ENCODE measurements around the gene MTUS2.
"Not testable (repeated sequence)": the region's sequence is repeated elsewhere in the genome, so short reads cannot be mapped to it uniquely, and the experiment has no call there.

MTUS2 gene

GRCh38 chr13:28958441-28958840, 138.3 kb downstream of the MTUS2 start:
- DNase-seq (ENCODE audit: low spot score): no peak

GRCh38 chr13:28964052-28964451, 143.9 kb downstream of the MTUS2 start:
- DNase-seq (ENCODE audit: low spot score): no peak

- no peak for DNase-seq (ENCODE audit: low spot score)
These were observed 144.7 kb downstream of the MTUS2 start for GRCh38 chr13:28964803-28965202.

- no peak for DNase-seq (ENCODE audit: low spot score)
These were observed 147.1 kb downstream of the MTUS2 start for GRCh38 chr13:28967029-28967915.

GRCh38 chr13:28976195-28976594, 156.1 kb downstream of the MTUS2 start:
- DNase-seq (ENCODE audit: low spot score): no peak

- DNase-seq (ENCODE audit: low spot score): no peak
These were observed 156.5 kb downstream of the MTUS2 start for GRCh38 chr13:28976636-28977035.

GRCh38 chr13:28978574-28978973, 158.4 kb downstream of the MTUS2 start:
- DNase-seq (ENCODE audit: low spot score): no peak

GRCh38 chr13:28981530-28981929, 161.4 kb downstream of the MTUS2 start:
- no peak for DNase-seq (ENCODE audit: low spot score)

- no peak for DNase-seq (ENCODE audit: low spot score)
These were observed 163.5 kb downstream of the MTUS2 start for GRCh38 chr13:28983641-28984040.

GRCh38 chr13:28984326-28984725, 164.2 kb downstream of the MTUS2 start:
- DNase-seq (ENCODE audit: low spot score): no peak

GRCh38 chr13:28984825-28985224, 164.7 kb downstream of the MTUS2 start:
- DNase-seq (ENCODE audit: low spot score): no peak

- not testable (repeated sequence) for DNase-seq (ENCODE audit: low spot score)
These were observed 170.2 kb downstream of the MTUS2 start for GRCh38 chr13:28990378-28990777.

GRCh38 chr13:28991764-28992163, 171.6 kb downstream of the MTUS2 start:
- DNase-seq (ENCODE audit: low spot score): no peak

- no peak for DNase-seq (ENCODE audit: low spot score)
These were observed 180.7 kb downstream of the MTUS2 start for GRCh38 chr13:29000826-29001225.

GRCh38 chr13:29005035-29005762, 185.1 kb downstream of the MTUS2 start:
- DNase-seq (ENCODE audit: low spot score): no peak

GRCh38 chr13:29005763-29006120, 185.6 kb downstream of the MTUS2 start:
- no peak for DNase-seq (ENCODE audit: low spot score)

- no peak for DNase-seq (ENCODE audit: low spot score)
These were observed 186.3 kb downstream of the MTUS2 start for GRCh38 chr13:29006359-29006850.

- DNase-seq (ENCODE audit: low spot score): no peak
These were observed 188.2 kb downstream of the MTUS2 start for GRCh38 chr13:29008296-29008695.

GRCh38 chr13:29020314-29020713, 200.2 kb downstream of the MTUS2 start:
- DNase-seq (ENCODE audit: low spot score): no peak

- DNase-seq (ENCODE audit: low spot score): no peak
These were observed 201.2 kb downstream of the MTUS2 start for GRCh38 chr13:29021311-29021710.

- DNase-seq (ENCODE audit: low spot score): no peak
These were observed 201.6 kb downstream of the MTUS2 start for GRCh38 chr13:29021717-29022116.

GRCh38 chr13:29022410-29022809, 202.3 kb downstream of the MTUS2 start:
- DNase-seq (ENCODE audit: low spot score): no peak

- DNase-seq (ENCODE audit: low spot score): no peak
These were observed 202.8 kb downstream of the MTUS2 start for GRCh38 chr13:29022968-29023367.
